Dendritic cell treated with granulocyte-macrophage colony-stimulating factor and Interleukin-4, amounts not matched to agents 40 ng/mL and 50 ng/mL, for 4 days (primary cell): ENCODE results near the gene PSEN1.

Source experiments
- H3K27ac Mint-ChIP-seq: one replicate; pipeline ENCODE4 v1.8.0; 2022; ENCODE audit warnings: mild to moderate bottlenecking, mixed read lengths
- H3K27me3 Mint-ChIP-seq: one replicate; pipeline ENCODE4 v1.8.0; 2022; ENCODE audit warnings: mild to moderate bottlenecking, mixed read lengths
- H3K36me3 Mint-ChIP-seq: one replicate; pipeline ENCODE4 v1.8.0; 2022; ENCODE audit warnings: low read depth, mixed read lengths
- H3K4me1 Mint-ChIP-seq: one replicate; pipeline ENCODE4 v1.8.0; 2022; ENCODE audit warnings: low read depth, mixed read lengths
- H3K4me3 Mint-ChIP-seq: one replicate; pipeline ENCODE4 v1.8.0; 2022; ENCODE audit warnings: mild to moderate bottlenecking, moderate library complexity, mixed read lengths
- H3K9me3 Mint-ChIP-seq: one replicate; pipeline ENCODE4 v1.8.0; 2022; ENCODE audit warnings: mixed read lengths
- intact Hi-C: fragments of 100-400 bp; cut with micrococcal nuclease; formaldehyde crosslinking; loops from one replicate; pipeline ENCODE4 v1.15.0; 2022

The PSEN1 gene

GRCh38 chr14:73263606-73264005 lies 127.3 kb downstream of the PSEN1 start:
- Mint-ChIP-seq H3K27ac (no peak overlapping the region), H3K4me3 (no peak overlapping the region), H3K27me3 (no peaks in the 10 kb centered on the region), H3K4me1 (no peaks in the 10 kb centered on the region), H3K36me3 (peaks cover 30% of the 10 kb centered on the region), H3K9me3 (no peaks in the 10 kb centered on the region)
- intact Hi-C loops = no loop called here

- Mint-ChIP-seq H3K36me3 (peaks cover 24% of the 10 kb centered on the region), H3K27me3 (no peaks in the 10 kb centered on the region), H3K4me1 (no peaks in the 10 kb centered on the region), H3K4me3 (no peak overlapping the region), H3K9me3 (no peaks in the 10 kb centered on the region), H3K27ac (no peak overlapping the region)
- intact Hi-C loops = no loop called here
Observed at GRCh38 chr14:73264080-73264884, 128.0 kb downstream of the PSEN1 start.

- no peaks in the 10 kb centered on the region for H3K27me3 Mint-ChIP-seq
- intact Hi-C loops = no loop called here
- H3K9me3 Mint-ChIP-seq = no peaks in the 10 kb centered on the region
Observed at GRCh38 chr14:73264885-73265720, 128.8 kb downstream of the PSEN1 start.

GRCh38 chr14:73265721-73266046 lies 129.4 kb downstream of the PSEN1 start:
- Mint-ChIP-seq H3K27ac (no peak overlapping the region), H3K9me3 (no peaks in the 10 kb centered on the region), H3K4me3 (no peak overlapping the region), H3K4me1 (peaks cover 13% of the 10 kb centered on the region), H3K36me3 (peaks cover 24% of the 10 kb centered on the region), H3K27me3 (peaks cover 5% of the 10 kb centered on the region)
- intact Hi-C loops = no loop called here

More at GRCh38 chr14:73264885-73265720, 128.8 kb downstream of the PSEN1 start:
- Mint-ChIP-seq H3K36me3 (peaks cover 24% of the 10 kb centered on the region), H3K4me1 (peaks cover 8% of the 10 kb centered on the region), H3K27ac (no peak overlapping the region), H3K4me3 (no peak overlapping the region)

GRCh38 chr14:73266317-73266716 lies 130.0 kb downstream of the PSEN1 start:
- Mint-ChIP-seq H3K4me1 (peaks cover 16% of the 10 kb centered on the region), H3K4me3 (no peak overlapping the region), H3K36me3 (peaks cover 24% of the 10 kb centered on the region), H3K9me3 (no peaks in the 10 kb centered on the region), H3K27ac (no peak overlapping the region), H3K27me3 (peaks cover 8% of the 10 kb centered on the region)
- intact Hi-C loops = no loop called here

- peaks cover 16% of the 10 kb centered on the region for H3K4me1 Mint-ChIP-seq
Observed at GRCh38 chr14:73267474-73267873, 131.2 kb downstream of the PSEN1 start.

GRCh38 chr14:73269729-73270531 lies 133.6 kb downstream of the PSEN1 start:
- H3K27ac Mint-ChIP-seq = no peak overlapping the region
- H3K36me3 Mint-ChIP-seq = peaks cover 42% of the 10 kb centered on the region
- H3K4me3 Mint-ChIP-seq = peak overlapping the region; percentile 57
- no peaks in the 10 kb centered on the region for H3K9me3 Mint-ChIP-seq
- peaks cover 9% of the 10 kb centered on the region for H3K27me3 Mint-ChIP-seq
- H3K4me1 Mint-ChIP-seq = peaks cover 16% of the 10 kb centered on the region
- intact Hi-C loops = no loop called here

More at GRCh38 chr14:73267474-73267873, 131.2 kb downstream of the PSEN1 start:
- intact Hi-C loops = no loop called here
- no peak overlapping the region for H3K27ac Mint-ChIP-seq
- no peaks in the 10 kb centered on the region for H3K9me3 Mint-ChIP-seq
- no peak overlapping the region for H3K4me3 Mint-ChIP-seq
- H3K27me3 Mint-ChIP-seq = peaks cover 9% of the 10 kb centered on the region
- peaks cover 32% of the 10 kb centered on the region for H3K36me3 Mint-ChIP-seq

- Mint-ChIP-seq H3K4me1 (peaks cover 16% of the 10 kb centered on the region), H3K4me3 (no peak overlapping the region), H3K27ac (no peak overlapping the region)
Observed at GRCh38 chr14:73272393-73272792, 136.1 kb downstream of the PSEN1 start.

More at GRCh38 chr14:73272393-73272792, 136.1 kb downstream of the PSEN1 start:
- peaks cover 9% of the 10 kb centered on the region for H3K27me3 Mint-ChIP-seq
- H3K9me3 Mint-ChIP-seq = no peaks in the 10 kb centered on the region
- intact Hi-C loops = no loop called here
- H3K36me3 Mint-ChIP-seq = peaks cover 63% of the 10 kb centered on the region
